Glomerular visceral epithelial cell (primary cell): Measurements from ENCODE around the gene FOXL3.
"Not testable (repeated sequence)": the region's sequence is repeated elsewhere in the genome, so short reads cannot be mapped to it uniquely, and the experiment has no call there.

Source experiments
- DNase-seq: peaks from one replicate; pipeline ENCODE4 v3.0.0-alpha.2; 2016; ENCODE audit errors: extremely low spot score

The FOXL3 gene

GRCh38 chr7:323410-323809 lies 33.4 kb downstream of the FOXL3 start:
- DNase-seq: no peak

- DNase-seq: no peak
Observed at GRCh38 chr7:324011-324410, 34.0 kb downstream of the FOXL3 start.

- DNase-seq: no peak
Observed at GRCh38 chr7:325051-325798, 35.3 kb downstream of the FOXL3 start.

GRCh38 chr7:325811-326210 lies 35.8 kb downstream of the FOXL3 start:
- no peak for DNase-seq

- no peak for DNase-seq
Observed at GRCh38 chr7:326273-326672, 36.3 kb downstream of the FOXL3 start.

GRCh38 chr7:326809-327232 lies 36.9 kb downstream of the FOXL3 start:
- peak; percentile 50 for DNase-seq

GRCh38 chr7:327233-327931 lies 37.4 kb downstream of the FOXL3 start:
- no peak for DNase-seq

GRCh38 chr7:327991-328702 lies 38.2 kb downstream of the FOXL3 start:
- DNase-seq: no peak

- no peak for DNase-seq
Observed at GRCh38 chr7:329691-330281, 39.8 kb downstream of the FOXL3 start.

- DNase-seq: no peak
Observed at GRCh38 chr7:330511-331230, 40.7 kb downstream of the FOXL3 start.

GRCh38 chr7:332020-332517 lies 42.1 kb downstream of the FOXL3 start:
- DNase-seq: no peak

GRCh38 chr7:332646-333392 lies 42.8 kb downstream of the FOXL3 start:
- peak; percentile 61 for DNase-seq

- no peak for DNase-seq
Observed at GRCh38 chr7:333393-333764, 43.4 kb downstream of the FOXL3 start.

GRCh38 chr7:334618-335357 lies 44.8 kb downstream of the FOXL3 start:
- DNase-seq: no peak

GRCh38 chr7:335358-336148 lies 45.6 kb downstream of the FOXL3 start:
- DNase-seq: no peak

GRCh38 chr7:336149-336533 lies 46.2 kb downstream of the FOXL3 start:
- not testable (repeated sequence) for DNase-seq

- DNase-seq: no peak
Observed at GRCh38 chr7:336810-337566, 47.0 kb downstream of the FOXL3 start.

- no peak for DNase-seq
Observed at GRCh38 chr7:337567-337951, 47.6 kb downstream of the FOXL3 start.
